Activated CD8-positive, alpha-beta memory T cell treated with anti-CD3 and anti-CD28 coated beads, Interleukin-2, amount 10 ng/mL, durations not matched to agents 7 days and 5 days (primary cell): ENCODE measurements around the gene CBLN3. TPM values are rescaled to one million over a fixed set of nuclear protein-coding genes. Genes with fewer than 3 reads are reported as not detected.

Source experiments
- ATAC-seq: fragments of 150-1000 bp; cut with Tn5 transposase; one replicate; pipeline ENCODE4 v1.10.0; 2021; ENCODE audit warnings: moderate library complexity
- CTCF ChIA-PET: fragments of 350-600 bp; sonication (Branson Sonifier 250); formaldehyde crosslinking; loops from one replicate; lab custom pipeline; 2021; ENCODE audit warnings: antibody characterized with exemption; lab: Charles Lee
- DNase-seq: peaks from one replicate; pipeline ENCODE4 v3.0.0-alpha.2; 2020
- H3K27ac Mint-ChIP-seq: one replicate; pipeline ENCODE4 v1.8.0; 2021; ENCODE audit warnings: mild to moderate bottlenecking, mixed read lengths
- H3K27me3 Mint-ChIP-seq: one replicate; pipeline ENCODE4 v1.8.0; 2021; ENCODE audit warnings: mixed read lengths
- H3K36me3 Mint-ChIP-seq: one replicate; pipeline ENCODE4 v1.8.0; 2021; ENCODE audit warnings: mild to moderate bottlenecking, mixed read lengths
- H3K4me1 Mint-ChIP-seq: one replicate; pipeline ENCODE4 v1.8.0; 2021; ENCODE audit warnings: mixed read lengths
- H3K4me3 Mint-ChIP-seq: one replicate; pipeline ENCODE4 v1.8.0; 2021; ENCODE audit warnings: mild to moderate bottlenecking, moderate library complexity, mixed read lengths
- H3K9me3 Mint-ChIP-seq: one replicate; pipeline ENCODE4 v1.8.0; 2022; ENCODE audit warnings: low read depth, mixed read lengths
- total RNA-seq, 2 experiments: library from RNA; stranded (reverse); gene quantifications; one replicate each; pipeline ENCODE4 v1.2.3, GENCODE V29; 2021

The CBLN3 gene
- total RNA-seq, 2 experiments from 2014 or later = 5.0 to 7.1 TPM

GRCh38 chr14:24416254-24416931 is 13.1 kb downstream of the CBLN3 start:
- Mint-ChIP-seq H3K36me3 (no peaks in the 10 kb centered on the region), H3K4me3 (no peak overlapping the region), H3K27ac (no peak overlapping the region), H3K4me1 (no peaks in the 10 kb centered on the region), H3K27me3 (peaks cover 5% of the 10 kb centered on the region), H3K9me3 (no peaks in the 10 kb centered on the region)
- DNase-seq = no peak
- CTCF ChIA-PET = interaction anchor here (1.5 kb wide), 1 partner anchor 15 kb away, joined by 3 read pairs; no protein-coding TSS in a partner anchor
- ATAC-seq = no peak

GRCh38 chr14:24415421-24416253 is 13.8 kb downstream of the CBLN3 start:
- no peak for ATAC-seq
- Mint-ChIP-seq H3K9me3 (no peaks in the 10 kb centered on the region), H3K4me3 (no peak overlapping the region), H3K27me3 (peaks cover 5% of the 10 kb centered on the region), H3K36me3 (no peaks in the 10 kb centered on the region), H3K4me1 (no peaks in the 10 kb centered on the region), H3K27ac (no peak overlapping the region)
- CTCF ChIA-PET = interaction anchor here (1.5 kb wide), 1 partner anchor 16 kb away, joined by 3 read pairs; no protein-coding TSS in a partner anchor
- DNase-seq = no peak

- Mint-ChIP-seq H3K27ac (no peak overlapping the region), H3K9me3 (no peaks in the 10 kb centered on the region), H3K27me3 (peaks cover 5% of the 10 kb centered on the region), H3K36me3 (no peaks in the 10 kb centered on the region), H3K4me3 (no peak overlapping the region), H3K4me1 (no peaks in the 10 kb centered on the region)
- ATAC-seq (no peak), DNase-seq (no peak)
- CTCF ChIA-PET = interaction anchor here (1.4 to 1.5 kb wide), 2 partner anchors 17 to 107 kb away, joined by 3 to 4 read pairs; partner anchors contain the start of gene CIDEB
Observed at GRCh38 chr14:24414732-24415420, 14.6 kb downstream of the CBLN3 start.

GRCh38 chr14:24414077-24414476 is 15.4 kb downstream of the CBLN3 start:
- Mint-ChIP-seq H3K4me1 (no peaks in the 10 kb centered on the region), H3K27ac (no peak overlapping the region), H3K36me3 (no peaks in the 10 kb centered on the region), H3K4me3 (no peak overlapping the region), H3K27me3 (peaks cover 3% of the 10 kb centered on the region), H3K9me3 (no peaks in the 10 kb centered on the region)
- CTCF ChIA-PET = interaction anchor here (0.8 to 2.2 kb wide), 3 partner anchors 12 to 106 kb away, joined by 3 to 5 read pairs (median 4); partner anchors contain the start of gene CIDEB
- DNase-seq (no peak), ATAC-seq (no peak)

- H3K4me1 Mint-ChIP-seq = no peaks in the 10 kb centered on the region
- DNase-seq = no peak
Observed at GRCh38 chr14:24411443-24412389, 17.8 kb downstream of the CBLN3 start.

GRCh38 chr14:24409956-24410355 is 19.5 kb downstream of the CBLN3 start:
- H3K4me3 Mint-ChIP-seq = no peak overlapping the region
- H3K27ac Mint-ChIP-seq = no peak overlapping the region
- CTCF ChIA-PET = interaction anchor here (1.8 to 5.0 kb wide), 3 partner anchors 13 to 27 kb away, joined by 5 to 17 read pairs (median 6); no protein-coding TSS in a partner anchor
- H3K4me1 Mint-ChIP-seq = no peaks in the 10 kb centered on the region
- no peaks in the 10 kb centered on the region for H3K9me3 Mint-ChIP-seq
- ATAC-seq = no peak
- no peaks in the 10 kb centered on the region for H3K36me3 Mint-ChIP-seq
- peaks cover 5% of the 10 kb centered on the region for H3K27me3 Mint-ChIP-seq
- DNase-seq = no peak

More at GRCh38 chr14:24411443-24412389, 17.8 kb downstream of the CBLN3 start:
- CTCF ChIA-PET = interaction anchor here (1.5 to 5.0 kb wide), 3 partner anchors 14 to 87 kb away, joined by 4 to 17 read pairs (median 5); no protein-coding TSS in a partner anchor
- Mint-ChIP-seq H3K4me3 (no peak overlapping the region), H3K36me3 (no peaks in the 10 kb centered on the region), H3K27ac (no peak overlapping the region), H3K9me3 (no peaks in the 10 kb centered on the region), H3K27me3 (no peaks in the 10 kb centered on the region)
- peak; percentile 73 for ATAC-seq

GRCh38 chr14:24409192-24409591 is 20.3 kb downstream of the CBLN3 start:
- Mint-ChIP-seq H3K36me3 (no peaks in the 10 kb centered on the region), H3K4me1 (no peaks in the 10 kb centered on the region), H3K27me3 (peaks cover 12% of the 10 kb centered on the region), H3K4me3 (no peak overlapping the region), H3K9me3 (no peaks in the 10 kb centered on the region), H3K27ac (no peak overlapping the region)
- ATAC-seq (no peak), DNase-seq (no peak)
- CTCF ChIA-PET = interaction anchor here (1.2 to 5.0 kb wide), 4 partner anchors 13 to 51 kb away, joined by 3 to 17 read pairs (median 6); no protein-coding TSS in a partner anchor

- no peak for DNase-seq
- no peak for ATAC-seq
- no peak overlapping the region for H3K27ac Mint-ChIP-seq
- H3K4me3 Mint-ChIP-seq = no peak overlapping the region
- CTCF ChIA-PET = interaction anchor here (1.2 to 5.0 kb wide), 4 partner anchors 14 to 50 kb away, joined by 3 to 17 read pairs (median 6); no protein-coding TSS in a partner anchor
- no peaks in the 10 kb centered on the region for H3K36me3 Mint-ChIP-seq
- peaks cover 17% of the 10 kb centered on the region for H3K27me3 Mint-ChIP-seq
- no peaks in the 10 kb centered on the region for H3K4me1 Mint-ChIP-seq
- H3K9me3 Mint-ChIP-seq = no peaks in the 10 kb centered on the region
Observed at GRCh38 chr14:24408764-24409163, 20.7 kb downstream of the CBLN3 start.

- H3K4me1 Mint-ChIP-seq = no peaks in the 10 kb centered on the region
- peaks cover 27% of the 10 kb centered on the region for H3K27me3 Mint-ChIP-seq
- no peak overlapping the region for H3K4me3 Mint-ChIP-seq
- no peaks in the 10 kb centered on the region for H3K9me3 Mint-ChIP-seq
- CTCF ChIA-PET = interaction anchor here (1.1 to 5.0 kb wide), 2 partner anchors 24 to 74 kb away, joined by 4 to 17 read pairs; no protein-coding TSS in a partner anchor
- ATAC-seq = no peak
- H3K27ac Mint-ChIP-seq = no peak overlapping the region
- DNase-seq = no peak
- no peaks in the 10 kb centered on the region for H3K36me3 Mint-ChIP-seq
Observed at GRCh38 chr14:24407608-24408325, 21.7 kb downstream of the CBLN3 start.

GRCh38 chr14:24406416-24406815 is 23.1 kb downstream of the CBLN3 start:
- Mint-ChIP-seq H3K36me3 (no peaks in the 10 kb centered on the region), H3K4me1 (no peaks in the 10 kb centered on the region), H3K27me3 (peaks cover 33% of the 10 kb centered on the region), H3K4me3 (no peak overlapping the region), H3K27ac (no peak overlapping the region), H3K9me3 (no peaks in the 10 kb centered on the region)
- no peak for ATAC-seq
- CTCF ChIA-PET = interaction anchor here (1.1 to 1.6 kb wide), 3 partner anchors 25 to 98 kb away, joined by 4 to 6 read pairs (median 4); partner anchors contain the start of gene CIDEB
- no peak for DNase-seq

- CTCF ChIA-PET = interaction anchor here (0.6 to 2.6 kb wide), 2 partner anchors 71 to 468 kb away, joined by 3 to 9 read pairs; no protein-coding TSS in a partner anchor
- H3K27ac Mint-ChIP-seq = no peak overlapping the region
- no peaks in the 10 kb centered on the region for H3K9me3 Mint-ChIP-seq
- no peak for ATAC-seq
- no peaks in the 10 kb centered on the region for H3K4me1 Mint-ChIP-seq
- H3K36me3 Mint-ChIP-seq = no peaks in the 10 kb centered on the region
- H3K27me3 Mint-ChIP-seq = peaks cover 38% of the 10 kb centered on the region
- DNase-seq = no peak
- H3K4me3 Mint-ChIP-seq = no peak overlapping the region
Observed at GRCh38 chr14:24404814-24405213, 24.7 kb downstream of the CBLN3 start.
